C4-2B (cell line): ENCODE measurements around the gene IL1F10.

Experiments used
- CTCF ChIP-seq: fragments of 450-650 bp; conservative IDR thresholded peaks from 2 replicates; pipeline ENCODE4 v1.5.1; 2017; ENCODE audit warnings: mild to moderate bottlenecking
- ZFX ChIP-seq: fragments of 450-650 bp; IDR thresholded peaks from 2 replicates; pipeline ENCODE4 v1.6.1; 2017

- TF ChIP-seq CTCF, result no peak
- TF ChIP-seq ZFX, result no peak
These were observed 15.5 kb downstream of the IL1F10 start for GRCh38 chr2:113083296-113083695.
